Ecto neural progenitor cell (in vitro differentiated cells): Measurements from ENCODE around the gene TRAPPC2L.

ENCODE experiments used
- DNase-seq: peaks from one replicate; pipeline ENCODE4 v3.0.0-alpha.2; 2018; ENCODE audit warnings: low spot score

The TRAPPC2L gene

DNA sequence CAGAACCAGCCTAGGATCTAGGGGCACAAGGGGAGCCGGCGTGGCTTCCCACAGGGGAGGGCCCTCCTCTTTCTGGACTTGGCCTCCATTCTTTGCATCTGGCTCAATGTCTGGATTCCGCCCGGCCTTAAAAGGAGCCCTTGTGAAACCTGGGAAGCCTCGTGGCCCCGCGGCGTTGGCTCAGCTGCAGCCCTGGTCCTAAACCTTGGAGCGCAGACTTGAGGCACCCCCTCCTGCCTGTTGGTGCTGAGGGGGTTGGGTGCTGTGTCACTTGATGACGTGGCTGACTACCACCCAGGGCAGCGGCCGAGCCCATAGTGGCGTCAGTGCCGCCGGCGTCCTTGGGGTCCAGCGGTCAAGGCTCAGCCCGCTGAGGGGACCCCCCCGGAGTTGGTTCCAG lies 4.4 kb downstream of the TRAPPC2L start:
- DNase-seq = no peak

DNA sequence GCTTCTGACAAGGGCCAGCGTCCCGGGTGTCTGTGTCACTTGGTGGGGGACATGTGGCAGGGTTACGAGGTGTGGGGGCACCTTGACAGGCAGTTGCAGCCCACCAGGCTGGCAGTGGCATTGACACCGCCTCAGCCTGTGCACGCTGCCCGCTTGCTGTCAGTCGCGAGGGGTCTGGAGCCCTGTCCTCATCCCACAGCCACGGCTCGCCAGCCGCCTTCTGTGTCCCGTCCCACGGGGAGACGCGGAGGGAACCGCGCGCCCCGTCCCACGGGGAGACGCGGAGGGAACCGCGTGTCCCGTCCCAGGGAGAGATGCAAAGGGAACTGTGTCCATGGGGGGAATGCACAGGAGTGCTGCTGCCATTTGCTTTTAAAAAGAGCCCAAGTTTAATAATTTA lies 6.0 kb downstream of the TRAPPC2L start:
- no peak for DNase-seq

DNA sequence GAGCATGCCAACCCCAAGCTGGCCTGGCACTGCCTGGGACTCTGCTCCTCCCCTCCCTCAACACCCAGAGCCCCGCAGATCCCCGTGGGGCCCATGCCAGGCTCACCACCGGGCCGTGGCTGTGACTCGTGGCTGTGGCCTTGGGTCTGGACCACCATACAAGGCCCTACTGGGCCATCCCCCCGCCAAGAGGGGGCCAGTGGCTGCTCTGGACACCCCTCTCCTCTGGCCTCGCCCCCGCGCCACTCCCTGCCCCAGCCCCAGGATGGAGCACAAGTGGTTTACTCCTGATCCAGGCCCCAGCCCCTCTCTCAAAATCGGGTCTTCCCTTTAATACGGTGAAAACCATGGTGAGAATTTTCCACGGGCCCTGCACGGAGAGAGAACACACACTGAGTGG lies 6.5 kb downstream of the TRAPPC2L start:
- no peak for DNase-seq

DNA sequence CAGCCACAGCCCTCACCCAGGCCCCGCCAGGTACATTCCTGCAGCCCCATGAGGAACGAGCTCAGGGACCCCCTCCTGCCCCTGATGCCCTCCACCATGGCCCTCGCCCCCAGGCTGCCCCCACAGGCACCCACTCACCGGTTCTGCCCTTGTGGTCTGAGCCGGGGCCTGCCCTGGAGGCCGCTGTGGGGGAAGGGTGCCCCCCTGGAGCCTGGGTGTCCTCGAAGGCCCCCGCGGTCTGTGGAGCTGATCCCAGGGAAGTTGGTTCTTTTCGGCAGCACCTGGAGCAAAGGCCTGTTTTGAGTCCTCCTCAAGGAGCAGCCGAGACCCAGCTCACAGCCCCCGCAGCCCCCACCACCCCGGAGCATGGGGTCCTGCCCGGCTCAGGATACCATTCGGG lies 7.2 kb downstream of the TRAPPC2L start:
- no peak for DNase-seq

DNA sequence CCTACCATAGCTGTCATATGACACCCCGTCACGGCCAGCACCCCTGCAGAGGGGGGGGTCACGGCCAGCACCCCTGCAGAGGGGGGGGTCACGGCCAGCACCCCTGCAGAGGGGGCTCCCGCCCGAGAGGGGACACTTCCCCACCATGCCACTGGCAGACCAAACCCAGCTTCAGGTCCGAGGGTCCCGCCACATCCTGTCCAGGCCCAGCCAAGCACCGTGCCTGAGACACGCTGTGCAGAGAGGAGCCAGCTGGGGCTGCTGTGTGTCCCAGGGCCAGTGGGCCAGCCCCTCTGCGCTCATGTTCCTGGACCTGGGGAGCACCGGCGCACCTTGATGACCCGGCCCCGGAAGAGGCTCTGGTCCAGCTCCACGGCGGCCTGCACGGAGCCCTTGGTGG lies 7.6 kb downstream of the TRAPPC2L start:
- DNase-seq = no peak

DNA sequence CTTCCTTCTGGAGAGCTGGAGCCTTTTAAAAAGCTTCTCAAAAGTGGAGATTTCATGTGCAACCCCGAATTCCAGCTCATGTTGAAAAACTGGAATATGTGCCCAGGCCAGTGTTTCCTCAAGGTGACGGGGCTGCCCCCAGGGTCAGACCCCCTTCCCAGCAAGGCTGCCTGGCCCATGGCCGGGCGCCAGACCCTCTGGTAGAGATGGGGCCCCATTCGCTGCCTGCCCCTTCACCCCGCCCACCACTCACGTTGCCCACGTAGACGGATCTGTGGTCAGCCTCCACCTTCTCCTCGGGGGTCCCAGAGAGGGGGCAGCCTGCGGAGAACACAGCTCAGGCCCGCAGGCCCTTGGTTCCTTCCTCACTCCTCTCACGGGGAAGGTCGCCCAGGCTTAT lies 8.4 kb downstream of the TRAPPC2L start:
- no peak for DNase-seq

GRCh38 chr16:88865742-88866141 lies 8.8 kb downstream of the TRAPPC2L start:
- no peak for DNase-seq

- DNase-seq = no peak
Measured at GRCh38 chr16:88866151-88866920, 9.4 kb downstream of the TRAPPC2L start, which contains the start of gene PABPN1L. TSS of gene PABPN1L (minus strand) at chr16:88866660. CDS start at chr16:88866606, 54 bp downstream.

GRCh38 chr16:88867581-88868246 lies 10.8 kb downstream of the TRAPPC2L start:
- no peak for DNase-seq

DNA sequence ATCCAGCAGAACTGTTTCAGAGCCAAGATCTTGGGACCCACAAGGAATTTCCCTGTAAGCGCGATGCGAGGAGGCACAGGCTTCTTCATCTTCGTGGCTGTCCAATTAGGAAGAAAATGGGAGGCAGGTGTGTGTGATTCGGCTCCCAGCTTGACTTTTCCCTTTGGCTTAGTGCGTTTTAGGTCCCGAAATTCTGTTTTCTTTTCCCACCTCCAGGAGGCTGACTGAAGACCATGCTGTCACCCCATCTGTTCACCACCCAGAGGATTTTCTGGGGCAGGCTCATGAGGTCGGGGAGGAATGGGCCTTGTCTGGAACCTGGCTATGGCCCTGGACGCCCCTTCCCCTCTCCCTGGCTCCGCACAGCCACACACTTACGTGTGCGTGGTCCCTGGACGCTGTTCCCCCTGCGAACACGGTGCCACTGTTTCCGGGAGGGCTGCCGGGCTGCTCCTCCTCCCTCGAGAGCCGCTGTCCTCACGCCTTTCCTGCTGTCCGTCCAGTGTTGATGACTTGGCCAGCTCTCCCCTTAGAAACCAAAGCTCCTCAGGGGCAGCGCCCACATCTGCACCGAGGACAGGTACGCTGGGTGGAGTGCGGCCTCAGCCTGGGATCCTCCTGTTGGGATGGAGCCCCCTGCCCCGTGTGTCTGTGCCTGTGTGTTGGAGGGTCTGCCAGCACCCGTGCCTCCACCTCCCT lies 12.2 kb downstream of the TRAPPC2L start:
- DNase-seq = no peak

- DNase-seq = no peak
Measured at GRCh38 chr16:88869673-88869980, 12.7 kb downstream of the TRAPPC2L start.

GRCh38 chr16:88870608-88871348 lies 13.9 kb downstream of the TRAPPC2L start:
- no peak for DNase-seq

GRCh38 chr16:88871349-88871702 lies 14.4 kb downstream of the TRAPPC2L start:
- no peak for DNase-seq

GRCh38 chr16:88871730-88872416 lies 14.9 kb downstream of the TRAPPC2L start:
- no peak for DNase-seq

DNA sequence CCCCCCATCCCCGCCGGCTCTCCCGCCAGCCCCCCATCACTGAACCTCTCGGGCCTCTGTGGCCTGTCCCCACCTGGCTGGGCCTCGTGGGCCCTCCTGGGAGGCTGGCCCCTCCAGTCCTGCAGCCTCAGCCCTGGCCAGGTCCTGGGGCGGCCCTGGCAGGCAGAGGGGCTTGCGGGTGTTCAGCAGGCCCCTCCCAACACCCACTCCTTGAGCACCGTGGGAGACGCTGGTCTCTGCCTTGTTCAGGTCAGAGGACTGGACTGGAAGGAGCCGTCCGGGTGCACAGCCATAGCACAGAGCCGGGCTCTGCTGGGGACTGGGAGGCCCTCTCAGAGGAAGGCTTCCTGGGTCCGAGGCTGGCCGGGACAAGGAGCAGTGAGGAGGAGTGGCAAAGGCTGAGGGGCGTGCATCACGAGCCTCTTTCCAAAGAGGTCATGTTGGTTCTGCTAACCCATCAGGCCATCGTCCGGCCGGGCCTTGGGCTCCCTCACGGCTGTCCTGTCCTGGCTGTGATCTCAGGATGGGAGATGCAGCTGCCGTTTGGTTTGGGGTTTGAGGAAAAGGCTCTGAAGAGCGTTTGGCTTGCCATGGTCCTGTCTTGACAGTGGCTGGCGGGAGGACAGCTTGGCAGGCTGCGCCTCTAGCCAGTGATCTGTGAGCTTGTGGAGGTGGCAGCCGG lies 15.9 kb downstream of the TRAPPC2L start:
- DNase-seq = no peak

DNA sequence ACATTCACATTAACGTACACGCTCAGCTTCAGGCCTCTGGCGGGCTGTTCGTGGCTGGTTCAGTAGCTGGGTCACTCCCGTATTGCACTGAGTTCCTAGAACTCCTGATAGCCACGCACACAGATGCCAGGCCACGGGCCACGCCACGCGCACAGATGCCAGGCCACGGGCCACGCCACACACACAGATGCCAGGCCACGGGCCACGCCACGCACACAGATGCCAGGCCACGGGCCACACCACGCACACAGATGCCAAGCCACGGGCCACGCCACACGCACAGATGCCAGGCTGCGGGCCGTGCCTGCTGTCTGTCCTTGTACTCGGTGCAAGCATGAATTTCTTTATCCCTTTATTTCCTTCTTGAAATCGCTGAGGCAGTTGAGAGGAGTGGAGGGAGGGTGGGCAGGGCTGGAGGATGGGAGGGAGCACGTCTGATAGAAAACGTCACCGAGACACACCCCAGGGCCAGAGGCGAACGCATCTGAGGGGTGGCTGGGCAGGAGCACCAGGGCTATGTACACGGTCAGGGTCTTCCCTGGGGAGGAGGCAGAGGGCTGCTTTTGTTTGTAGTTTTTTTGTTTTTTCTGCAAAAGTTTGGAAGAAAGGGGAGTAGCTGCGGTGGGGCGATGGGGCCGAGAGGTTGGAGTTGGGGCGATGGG lies 18.1 kb downstream of the TRAPPC2L start:
- no peak for DNase-seq

DNA sequence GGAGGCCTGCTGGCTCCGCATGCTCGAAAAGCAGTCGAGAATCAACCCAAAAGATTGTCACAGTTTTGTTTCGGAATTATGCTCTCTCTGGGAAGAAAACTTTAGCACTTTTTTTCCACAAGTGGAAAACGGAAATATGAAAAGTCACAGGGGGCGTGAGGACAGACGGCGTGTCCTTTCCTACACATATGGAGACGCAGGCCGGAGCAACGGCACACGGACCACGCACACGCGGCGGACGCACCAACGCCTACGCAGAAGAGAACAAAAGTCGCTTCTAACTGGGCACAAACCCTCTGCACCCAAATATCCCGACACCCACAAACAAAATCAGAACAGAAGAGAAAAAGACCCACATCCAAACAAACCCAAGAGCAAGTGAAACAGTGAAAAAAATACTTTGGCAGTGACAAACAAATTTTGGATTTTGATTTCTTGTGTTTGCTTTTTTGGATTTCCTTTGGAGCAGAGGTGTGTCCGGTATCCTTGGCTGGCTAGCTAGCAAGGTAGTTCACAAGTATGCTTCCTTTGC lies 18.8 kb downstream of the TRAPPC2L start:
- no peak for DNase-seq

DNA sequence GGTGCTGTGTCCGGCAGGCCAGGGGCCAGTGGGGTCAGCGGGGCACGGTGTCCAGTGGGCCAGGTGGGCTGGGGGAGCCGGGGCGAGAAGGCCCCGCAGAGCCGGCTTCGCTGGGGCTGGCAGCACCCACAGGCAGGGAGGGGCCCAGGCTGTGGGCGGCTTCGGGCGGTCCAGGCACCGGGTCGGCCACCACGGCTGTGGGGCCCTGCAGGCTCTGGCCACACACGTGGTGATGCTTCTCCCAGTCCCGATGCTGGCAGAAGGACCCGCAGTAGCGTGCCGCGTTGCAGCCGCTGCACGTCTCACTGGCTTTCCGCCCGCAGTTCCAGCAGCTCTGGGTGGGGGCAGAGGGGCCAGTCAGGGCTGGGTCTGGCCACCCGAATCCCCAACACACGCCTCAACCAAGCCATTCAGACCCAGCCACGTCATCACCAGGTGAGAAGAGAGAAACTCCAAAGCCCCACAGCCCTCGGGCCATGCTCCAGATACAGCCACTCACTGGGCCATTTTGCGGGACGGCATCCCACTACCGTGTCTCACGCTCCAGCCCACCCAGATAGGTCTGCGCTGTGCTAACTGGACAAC lies 20.1 kb downstream of the TRAPPC2L start:
- no peak for DNase-seq

DNA sequence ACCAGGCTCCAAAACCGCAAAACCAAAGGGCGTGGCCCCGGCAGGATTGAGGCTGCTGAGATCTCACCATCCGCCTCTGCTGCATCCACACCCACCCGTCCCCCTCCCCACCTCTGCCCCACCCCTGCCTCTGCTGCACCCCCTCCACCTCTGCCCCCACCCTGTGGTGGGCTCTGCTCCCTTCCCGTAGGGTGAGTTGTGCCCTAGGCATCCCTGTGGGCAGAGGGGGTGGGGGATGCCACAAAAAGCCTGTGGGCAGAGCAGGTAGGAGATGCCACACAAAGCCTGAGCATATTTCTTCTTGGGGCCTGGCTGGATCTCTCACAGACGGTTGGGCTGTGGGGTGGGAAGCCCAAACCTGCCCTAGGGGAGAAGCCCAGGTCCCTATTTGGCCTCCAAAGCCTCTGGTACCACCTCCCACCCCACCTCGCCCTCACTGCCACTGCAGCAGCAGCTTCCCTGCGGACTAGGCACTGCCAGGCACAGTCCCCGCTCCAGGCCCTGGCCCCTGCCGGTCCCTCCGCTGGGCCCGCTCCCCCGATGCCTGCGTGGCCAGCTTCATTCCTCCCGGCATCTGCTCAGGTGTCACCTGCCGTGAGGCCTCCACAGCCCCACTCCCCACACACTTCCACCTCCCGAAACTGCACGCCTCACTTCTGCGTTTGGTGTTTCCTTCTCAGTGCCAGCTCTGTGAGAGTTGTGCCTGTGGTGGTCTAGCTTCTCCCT lies 20.8 kb downstream of the TRAPPC2L start:
- DNase-seq = no peak

GRCh38 chr16:88878356-88878755 lies 21.4 kb downstream of the TRAPPC2L start:
- DNase-seq = no peak
